Thoracic aorta (tissue), 2 donors: ENCODE measurements around the gene EEF1AKMT3. TPM values are rescaled to one million over a fixed set of nuclear protein-coding genes. Genes with fewer than 3 reads are reported as not detected.

Experiments used
- ATAC-seq: fragments of 150-250 bp; one replicate; pipeline ENCODE4 v1.8.0; 2017; ENCODE audit warnings: low read depth; ENCODE audit not compliant: insufficient number of reproducible peaks, low FRiP score
- DNase-seq: peaks from one replicate; pipeline ENCODE4 v3.0.0-alpha.2; 2020; ENCODE audit warnings: low spot score
- H3K27ac ChIP-seq, 2 donors: fragments of 200-600 bp; sonication (generic); 1 replicate in 1 of 2; 2 replicates in 1 of 2; pipeline ENCODE4 v1.5.1; 2016; ENCODE audit warnings: mild to moderate bottlenecking in 2 of 2, moderate library complexity in 2 of 2
- H3K27me3 ChIP-seq: fragments of 200-600 bp; sonication (generic); replicated peaks from 2 replicates; pipeline ENCODE4 v1.6.0; 2016; ENCODE audit warnings: mild to moderate bottlenecking; ENCODE audit not compliant: insufficient read depth
- H3K36me3 ChIP-seq: fragments of 200-600 bp; sonication (generic); one replicate; pipeline ENCODE4 v1.5.1; 2016
- H3K4me1 ChIP-seq, 2 donors: fragments of 200-600 bp; sonication (generic); 1 replicate in 1 of 2; 2 replicates in 1 of 2; pipeline versions ENCODE4 v1.5.1 to v1.6.0; 2016; ENCODE audit warnings: low read depth in 2 of 2, mild to moderate bottlenecking in 1 of 2; ENCODE audit not compliant: control insufficient read depth in 1 of 2
- H3K4me3 ChIP-seq: fragments of 200-600 bp; sonication (generic); 2 replicates; pipeline ENCODE4 v1.5.1; 2016; ENCODE audit warnings: mild to moderate bottlenecking
- H3K9me3 ChIP-seq: fragments of 200-600 bp; sonication (generic); 2 replicates; pipeline ENCODE4 v1.5.1; 2016
- CTCF ChIP-seq: fragments of 200-600 bp; sonication (generic); IDR thresholded peaks from one replicate; pipeline ENCODE4 v1.5.1; 2019; ENCODE audit warnings: antibody characterized with exemption
- total RNA-seq, 2 donors: library from RNA; depleted of rRNA; stranded (reverse); fragments of >200 nt; gene quantifications; one replicate each; pipeline versions ENCODE4 v1.1.0 to v1.2.3, GENCODE V29; 2016

EEF1AKMT3 gene
- total RNA-seq, 2 donors from 2014 or later = 7.0 to 9.7 TPM

GRCh38 chr12:57811028-57811755, 38.8 kb downstream of the EEF1AKMT3 start:
- DNase-seq = no peak
- Histone ChIP-seq H3K9me3 (no peaks in the 10 kb centered on the region), H3K4me3 (no peak overlapping the region), H3K27me3 (no peaks in the 10 kb centered on the region), H3K27ac (no peak overlapping the region), H3K36me3 (peaks cover 47% of the 10 kb centered on the region), H3K4me1 (peaks cover 0 to 20% of the 10 kb centered on the region in 2 donors)
- ATAC-seq = no peak
- no peak for TF ChIP-seq CTCF

- no peak for DNase-seq
- Histone ChIP-seq H3K4me1 (peaks cover 7 to 38% of the 10 kb centered on the region in 2 donors), H3K27ac (no peak overlapping the region), H3K9me3 (no peaks in the 10 kb centered on the region), H3K36me3 (peaks cover 28% of the 10 kb centered on the region), H3K27me3 (no peaks in the 10 kb centered on the region), H3K4me3 (no peak overlapping the region)
- ATAC-seq = no peak
- no peak for TF ChIP-seq CTCF
Observed at GRCh38 chr12:57813111-57813970, 40.9 kb downstream of the EEF1AKMT3 start.

- TF ChIP-seq CTCF = peak; percentile 19
- Histone ChIP-seq H3K4me1 (peaks cover 7 to 38% of the 10 kb centered on the region in 2 donors), H3K4me3 (no peak overlapping the region), H3K9me3 (no peaks in the 10 kb centered on the region), H3K36me3 (peaks cover 28% of the 10 kb centered on the region), H3K27me3 (no peaks in the 10 kb centered on the region), H3K27ac (no peak overlapping the region)
- DNase-seq (no peak), ATAC-seq (no peak)
Observed at GRCh38 chr12:57813971-57814772, 41.8 kb downstream of the EEF1AKMT3 start.

- DNase-seq = no peak
- Histone ChIP-seq H3K4me3 (no peak overlapping the region), H3K27ac (no peak overlapping the region), H3K36me3 (peaks cover 18% of the 10 kb centered on the region), H3K9me3 (no peaks in the 10 kb centered on the region), H3K27me3 (no peaks in the 10 kb centered on the region), H3K4me1 (peaks cover 7 to 38% of the 10 kb centered on the region in 2 donors)
- ATAC-seq = no peak
- no peak for TF ChIP-seq CTCF
Observed at GRCh38 chr12:57815177-57816000, 43.0 kb downstream of the EEF1AKMT3 start.
